Measurements from ENCODE around the gene CLEC4F. TPM values are rescaled to one million over a fixed set of nuclear protein-coding genes. Genes with fewer than 3 reads are reported as not detected.

The CLEC4F gene
- total RNA-seq, 1 experiment from 2014 or later = not detected

GRCh38 chr2:70828914-70829824 lies 8.8 kb upstream of the CLEC4F start:
- no peak overlapping the region for H2AFZ ChIP-seq
- ChIA-PET CTCF (no interaction called here), POLR2A (ENCODE audit: unreplicated experiment) (no interaction called here)

DNA sequence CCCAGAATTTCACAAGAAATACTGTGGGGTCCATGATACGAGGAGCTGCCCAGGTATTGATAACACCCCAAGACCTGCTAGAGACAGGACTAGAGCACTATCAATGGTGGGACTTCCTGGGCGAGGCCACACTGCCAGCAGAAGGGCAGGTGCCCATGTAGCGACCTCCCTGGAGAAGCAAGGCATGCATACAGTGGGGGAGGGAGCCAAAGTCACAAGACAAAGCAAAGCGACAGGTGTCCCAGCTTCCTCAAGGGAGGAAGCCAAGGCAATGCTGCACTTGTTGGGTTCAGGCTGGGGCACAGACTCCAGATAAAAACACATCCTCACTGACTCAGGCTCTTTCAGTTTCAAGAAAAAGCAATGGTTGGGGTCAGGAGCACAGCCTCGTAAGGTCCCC lies 7.7 kb upstream of the CLEC4F start:
- Histone ChIP-seq H3K9me2 (ENCODE audit: insufficient read depth) (no peaks in the 10 kb centered on the region), H3K27me3 (ENCODE audit: insufficient read depth, low read depth) (peaks cover 66% of the 10 kb centered on the region), H3K27ac (no peak overlapping the region), H3F3A (ENCODE audit: insufficient read depth, low read depth) (no peaks in the 10 kb centered on the region), H3K4me1 (replicated peaks; ENCODE audit: insufficient read depth) (no peaks in the 10 kb centered on the region), H4K20me1 (ENCODE audit: insufficient read depth) (no peaks in the 10 kb centered on the region), H3K4me3 (no peak overlapping the region), H3K36me3 (ENCODE audit: low read depth) (no peaks in the 10 kb centered on the region), H3K4me2 (no peak overlapping the region), H3K79me2 (ENCODE audit: low read depth) (no peaks in the 10 kb centered on the region), H2AFZ (no peak overlapping the region), H3K9me3 (ENCODE audit: insufficient read depth, low read depth) (no peaks in the 10 kb centered on the region)
- intact Hi-C loops (cut with micrococcal nuclease; ENCODE audit: unreplicated experiment) = no loop called here
- TF ChIP-seq, protein P1, sequence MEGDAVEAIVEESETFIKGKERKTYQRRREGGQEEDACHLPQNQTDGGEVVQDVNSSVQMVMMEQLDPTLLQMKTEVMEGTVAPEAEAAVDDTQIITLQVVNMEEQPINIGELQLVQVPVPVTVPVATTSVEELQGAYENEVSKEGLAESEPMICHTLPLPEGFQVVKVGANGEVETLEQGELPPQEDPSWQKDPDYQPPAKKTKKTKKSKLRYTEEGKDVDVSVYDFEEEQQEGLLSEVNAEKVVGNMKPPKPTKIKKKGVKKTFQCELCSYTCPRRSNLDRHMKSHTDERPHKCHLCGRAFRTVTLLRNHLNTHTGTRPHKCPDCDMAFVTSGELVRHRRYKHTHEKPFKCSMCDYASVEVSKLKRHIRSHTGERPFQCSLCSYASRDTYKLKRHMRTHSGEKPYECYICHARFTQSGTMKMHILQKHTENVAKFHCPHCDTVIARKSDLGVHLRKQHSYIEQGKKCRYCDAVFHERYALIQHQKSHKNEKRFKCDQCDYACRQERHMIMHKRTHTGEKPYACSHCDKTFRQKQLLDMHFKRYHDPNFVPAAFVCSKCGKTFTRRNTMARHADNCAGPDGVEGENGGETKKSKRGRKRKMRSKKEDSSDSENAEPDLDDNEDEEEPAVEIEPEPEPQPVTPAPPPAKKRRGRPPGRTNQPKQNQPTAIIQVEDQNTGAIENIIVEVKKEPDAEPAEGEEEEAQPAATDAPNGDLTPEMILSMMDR (conservative IDR thresholded peaks at IDR 0.05) = no peak
- no peak for TF ChIP-seq EZH2 (IDR thresholded peaks at IDR 0.05; ENCODE audit: low read depth)
- ChIA-PET CTCF (no interaction called here), POLR2A (ENCODE audit: unreplicated experiment) (no interaction called here)
- no TSS peak for BruUV-seq (replicated peaks)
- DNase-seq = no peak

More at GRCh38 chr2:70828914-70829824, 8.8 kb upstream of the CLEC4F start:
- Histone ChIP-seq H3F3A (ENCODE audit: insufficient read depth, low read depth) (no peaks in the 10 kb centered on the region), H3K36me3 (ENCODE audit: low read depth) (no peaks in the 10 kb centered on the region), H3K79me2 (ENCODE audit: low read depth) (no peaks in the 10 kb centered on the region), H4K20me1 (ENCODE audit: insufficient read depth) (no peaks in the 10 kb centered on the region), H3K27me3 (ENCODE audit: insufficient read depth, low read depth) (peaks cover 76% of the 10 kb centered on the region), H3K4me2 (no peak overlapping the region), H3K4me3 (no peak overlapping the region), H3K4me1 (replicated peaks; ENCODE audit: insufficient read depth) (no peaks in the 10 kb centered on the region), H3K9me2 (ENCODE audit: insufficient read depth) (no peaks in the 10 kb centered on the region), H3K9me3 (ENCODE audit: insufficient read depth, low read depth) (no peaks in the 10 kb centered on the region), H3K27ac (no peak overlapping the region)
- DNase-seq = no peak
- intact Hi-C loops (cut with micrococcal nuclease; ENCODE audit: unreplicated experiment) = no loop called here
- no TSS peak for BruUV-seq (replicated peaks)
- TF ChIP-seq, protein P1 (conservative IDR thresholded peaks at IDR 0.05) = no peak
- no peak for TF ChIP-seq EZH2 (IDR thresholded peaks at IDR 0.05; ENCODE audit: low read depth)

- TF ChIP-seq, protein P1 (conservative IDR thresholded peaks at IDR 0.05) = no peak
- TF ChIP-seq EZH2 (IDR thresholded peaks at IDR 0.05; ENCODE audit: low read depth) = no peak
- Histone ChIP-seq H4K20me1 (ENCODE audit: insufficient read depth) (no peaks in the 10 kb centered on the region), H3K79me2 (ENCODE audit: low read depth) (no peaks in the 10 kb centered on the region), H3K27me3 (ENCODE audit: insufficient read depth, low read depth) (peaks cover 67% of the 10 kb centered on the region), H3K4me2 (no peak overlapping the region), H3K9me2 (ENCODE audit: insufficient read depth) (no peaks in the 10 kb centered on the region), H3K9me3 (ENCODE audit: insufficient read depth, low read depth) (no peaks in the 10 kb centered on the region), H2AFZ (no peak overlapping the region), H3K4me1 (replicated peaks; ENCODE audit: insufficient read depth) (no peaks in the 10 kb centered on the region), H3K27ac (no peak overlapping the region), H3K36me3 (ENCODE audit: low read depth) (no peaks in the 10 kb centered on the region), H3K4me3 (no peak overlapping the region), H3F3A (ENCODE audit: insufficient read depth, low read depth) (no peaks in the 10 kb centered on the region)
- CTCF ChIA-PET = no interaction called here
- POLR2A ChIA-PET (ENCODE audit: unreplicated experiment) = no interaction called here
- DNase-seq = no peak
- intact Hi-C loops (cut with micrococcal nuclease; ENCODE audit: unreplicated experiment) = no loop called here
- no TSS peak for BruUV-seq (replicated peaks)
Measured at GRCh38 chr2:70827388-70827787, 7.0 kb upstream of the CLEC4F start.

Data from PC-9 (cell line).